Measurements from ENCODE around the gene TPSD1.
"Not testable (repeated sequence)": the region's sequence is repeated elsewhere in the genome, so short reads cannot be mapped to it uniquely, and the experiment has no call there.

The TPSD1 gene

DNA sequence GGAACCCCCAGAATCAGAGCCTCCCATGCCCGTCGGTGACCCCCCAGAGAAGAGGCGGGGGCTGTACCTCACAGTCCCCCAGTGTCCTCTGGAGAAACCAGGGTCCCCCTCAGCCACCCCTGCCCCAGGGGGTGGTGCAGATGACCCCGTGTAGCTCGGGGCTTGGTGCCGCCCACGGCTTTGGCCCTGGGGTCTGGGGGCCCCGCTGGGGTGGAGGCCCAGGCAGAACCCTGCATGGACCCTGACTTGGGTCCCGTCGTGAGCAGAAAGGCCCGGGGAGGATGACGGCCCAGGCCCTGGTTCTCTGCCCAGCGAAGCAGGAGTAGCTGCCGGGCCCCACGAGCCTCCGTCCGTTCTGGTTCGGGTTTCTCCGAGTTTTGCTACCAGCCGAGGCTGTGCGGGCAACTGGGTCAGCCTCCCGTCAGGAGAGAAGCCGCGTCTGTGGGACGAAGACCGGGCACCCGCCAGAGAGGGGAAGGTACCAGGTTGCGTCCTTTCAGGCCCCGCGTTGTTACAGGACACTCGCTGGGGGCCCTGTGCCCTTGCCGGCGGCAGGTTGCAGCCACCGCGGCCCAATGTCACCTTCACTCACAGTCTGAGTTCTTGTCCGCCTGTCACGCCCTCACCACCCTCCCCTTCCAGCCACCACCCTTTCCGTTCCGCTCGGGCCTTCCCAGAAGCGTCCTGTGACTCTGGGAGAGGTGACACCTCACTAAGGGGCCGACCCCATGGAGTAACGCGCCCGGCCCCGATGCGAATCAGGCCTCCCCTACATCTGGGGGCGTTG, 34.8 kb upstream of the TPSD1 start:
- DNase-seq (ENCODE audit: low read depth in 2 of 2), result no peak

DNA sequence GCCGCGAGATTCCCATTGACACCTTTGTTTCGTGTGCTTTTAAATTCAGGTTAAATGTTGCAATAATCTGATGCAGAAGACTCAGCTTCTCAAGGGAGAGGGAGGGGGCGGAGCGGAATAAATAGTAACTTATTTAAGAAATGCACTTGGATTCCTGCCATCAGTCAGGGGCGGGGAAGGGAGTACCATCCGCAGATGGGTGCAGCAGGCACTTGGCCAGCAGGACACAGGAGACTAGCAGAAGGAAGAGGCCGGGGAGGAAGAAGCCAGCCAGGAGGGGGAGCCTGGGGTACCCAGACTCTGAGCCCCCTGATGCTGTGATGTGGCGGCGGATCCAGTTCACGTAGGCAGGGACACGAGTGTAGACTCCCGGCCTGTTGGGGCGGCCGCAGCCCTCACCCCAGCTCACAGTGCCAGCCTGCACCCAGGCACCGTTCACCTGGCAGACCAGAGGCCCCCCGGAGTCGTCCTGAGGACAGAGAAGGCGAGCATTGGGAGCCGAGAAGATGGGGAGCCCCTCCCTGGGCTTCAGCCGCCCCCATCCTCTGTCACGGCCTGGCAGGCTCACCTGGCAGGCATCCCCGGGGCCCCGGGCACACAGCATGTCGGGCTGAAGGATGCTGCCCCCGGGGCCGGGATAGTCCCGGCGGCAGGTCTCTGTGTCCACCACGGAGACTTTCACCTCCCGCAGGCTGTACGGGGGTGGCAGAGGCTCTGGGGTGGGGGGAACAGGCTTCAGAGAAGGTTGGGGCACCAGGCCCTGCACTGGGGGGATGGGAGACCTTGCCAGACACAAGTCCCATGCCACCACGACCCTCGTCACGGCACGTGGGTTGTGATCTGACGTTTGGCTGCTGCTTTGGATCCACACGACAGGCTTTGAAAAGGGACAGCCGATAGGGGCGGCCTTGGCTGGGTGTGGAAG, 34.0 kb upstream of the TPSD1 start:
- no peak for DNase-seq (ENCODE audit: low read depth in 2 of 2)

DNA sequence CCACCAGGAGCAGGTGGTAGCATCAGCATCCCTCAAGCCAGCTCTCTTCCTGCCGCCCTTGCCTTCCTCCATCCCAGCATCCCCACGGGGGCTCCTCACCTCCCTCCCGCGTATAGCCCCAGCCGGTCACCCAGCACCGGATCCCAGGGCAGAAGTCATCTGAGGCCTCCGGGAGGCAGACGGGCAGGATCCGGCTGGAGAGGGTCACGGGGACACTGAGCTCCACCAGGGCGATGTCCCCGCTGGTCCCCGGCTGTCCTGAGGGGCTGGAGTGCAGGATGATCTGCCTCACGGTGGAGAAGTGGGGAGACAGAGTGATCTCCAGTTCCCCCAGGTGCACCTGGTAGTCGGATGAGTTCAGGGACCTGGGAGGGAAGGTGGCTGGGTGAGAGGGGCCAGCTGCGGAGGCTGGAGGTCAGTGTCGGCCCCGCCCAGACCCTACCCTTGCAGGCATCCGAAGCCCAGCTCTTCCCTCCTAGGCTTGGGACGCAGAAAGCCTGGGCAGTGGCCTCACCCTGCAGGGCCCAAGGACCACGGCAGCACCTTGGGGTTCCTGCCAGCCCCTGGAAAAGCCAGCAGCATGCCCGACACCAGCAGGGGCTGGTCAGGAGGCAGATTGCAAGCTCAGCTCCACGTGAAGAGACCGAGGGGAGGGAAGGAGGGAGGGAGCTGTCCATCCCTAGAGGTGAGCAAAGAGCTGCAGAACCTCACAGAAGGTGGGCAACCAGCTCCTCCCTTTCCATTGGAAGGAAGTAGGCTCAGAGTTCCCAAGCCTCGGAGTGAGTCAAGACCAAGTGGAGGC, 33.1 kb upstream of the TPSD1 start:
- no peak for DNase-seq (ENCODE audit: low read depth in 2 of 2)

DNA sequence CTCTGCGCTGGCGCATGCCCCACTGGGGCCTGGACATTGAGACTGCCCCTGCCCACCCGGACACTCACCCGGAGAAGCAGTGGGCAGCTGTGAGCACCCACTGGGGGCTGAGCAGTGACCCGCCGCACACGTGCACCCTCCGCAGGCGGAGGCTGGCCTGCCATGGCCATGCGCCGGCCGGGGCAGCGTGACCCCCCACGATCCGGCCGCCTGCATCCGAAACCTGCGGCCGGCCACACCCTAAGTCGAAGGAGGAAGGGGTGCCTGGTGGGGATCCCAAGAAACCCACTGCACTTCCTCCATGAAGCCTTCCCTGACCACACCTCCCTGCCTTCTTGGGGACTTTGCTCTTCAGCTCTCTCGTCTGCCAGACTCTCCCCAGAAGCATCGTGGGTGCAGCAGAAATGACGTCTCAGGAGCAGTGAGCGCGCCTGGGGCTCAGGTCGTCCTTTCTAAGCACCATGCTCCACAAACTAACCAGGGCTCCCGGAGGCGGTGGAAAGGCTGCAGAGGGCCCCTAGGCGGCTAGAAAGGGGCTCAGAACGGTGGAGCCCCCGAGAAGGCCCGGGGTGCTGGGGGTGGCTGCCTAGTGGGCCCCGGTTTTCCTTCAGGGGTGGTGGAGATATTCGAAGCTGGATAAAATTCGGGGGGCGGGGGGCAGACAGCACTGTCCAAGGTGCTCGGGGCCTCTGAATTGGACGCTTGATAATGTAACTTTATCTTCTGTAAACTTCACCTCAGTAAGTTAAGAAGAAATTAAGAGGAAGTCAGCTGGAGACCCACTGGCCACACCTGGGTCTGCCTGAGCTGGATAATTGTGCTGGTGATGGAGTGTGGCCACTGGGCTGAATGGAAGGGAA, 32.3 kb upstream of the TPSD1 start:
- no peak for DNase-seq (ENCODE audit: low read depth in 2 of 2)

DNA sequence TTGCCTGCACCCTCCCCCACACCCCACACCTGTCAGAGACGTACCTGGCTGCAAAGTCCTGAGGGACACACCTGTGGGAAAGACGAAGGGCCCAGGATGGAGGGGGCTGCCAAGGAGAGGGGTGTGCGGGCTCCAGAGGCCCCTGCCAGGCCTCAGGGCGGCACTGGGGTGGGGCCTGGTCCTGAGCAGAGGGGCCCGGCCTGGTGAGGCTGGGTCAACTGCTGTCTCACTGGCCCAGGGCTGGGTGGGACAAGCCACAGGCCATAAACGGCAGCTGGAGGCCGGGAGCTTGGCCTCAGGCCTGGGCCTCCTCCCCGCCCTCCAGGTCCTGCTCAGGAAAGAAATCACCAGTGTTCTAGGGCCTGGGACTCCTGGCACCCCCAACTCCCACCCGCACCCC, 31.3 kb upstream of the TPSD1 start:
- no peak for DNase-seq (ENCODE audit: low read depth in 2 of 2)

DNA sequence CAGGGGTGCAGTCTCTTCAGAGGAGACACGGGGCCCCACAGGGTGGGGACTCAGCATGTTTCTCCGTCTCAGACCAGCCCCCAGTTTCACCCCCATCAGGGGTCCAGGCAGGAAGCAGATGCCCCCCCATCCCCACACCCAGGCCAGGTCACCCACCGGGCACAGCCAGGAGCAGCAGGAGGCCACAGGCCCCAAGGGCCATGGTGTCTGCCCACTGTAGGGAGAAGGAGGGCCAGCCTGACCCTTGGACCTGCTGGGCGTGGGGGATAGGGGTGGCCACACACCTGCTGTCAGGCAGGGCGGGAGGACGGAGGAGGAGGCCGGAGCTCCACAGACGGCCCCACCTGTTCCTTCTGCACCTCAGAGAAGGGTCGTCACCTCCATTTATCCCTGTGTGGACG, 30.8 kb upstream of the TPSD1 start, which contains the start of gene TPSG1:
Gene TPSG1 (minus strand): TSS at position 218 of the 401 bp plus-strand sequence. CDS start 16 bp downstream, at position 202.
- DNase-seq (ENCODE audit: low read depth in 2 of 2), result no peak

DNA sequence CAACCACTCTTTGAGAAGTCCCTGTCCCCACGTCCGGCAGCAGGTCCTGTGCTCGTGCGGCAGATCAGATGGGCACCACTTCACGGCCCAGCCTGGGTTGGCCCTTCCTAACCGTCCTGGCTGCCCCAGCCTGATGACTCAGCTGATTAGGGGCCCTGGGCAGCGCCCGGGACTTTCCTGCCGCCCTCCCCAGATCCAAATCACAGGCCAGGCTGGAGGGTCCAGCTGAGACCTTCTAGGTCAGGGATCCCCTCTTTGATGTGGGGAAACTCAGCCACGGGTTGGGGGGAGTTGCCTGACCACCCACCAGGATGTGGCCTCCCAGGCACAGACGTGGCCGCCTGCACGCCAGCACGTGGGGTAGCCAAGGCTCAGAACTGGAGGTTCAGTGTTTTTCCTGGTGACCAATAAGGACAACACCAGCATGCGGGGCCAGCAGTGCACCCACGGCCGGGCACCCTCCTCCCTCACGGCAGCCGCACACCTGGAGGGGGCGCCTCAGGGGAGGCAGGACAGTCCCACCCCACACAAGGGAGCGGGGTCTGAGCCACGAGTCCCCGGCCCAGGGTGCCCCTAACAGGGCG, 30.0 kb upstream of the TPSD1 start:
- DNase-seq (ENCODE audit: low read depth in 2 of 2), result not testable (repeated sequence)

DNA sequence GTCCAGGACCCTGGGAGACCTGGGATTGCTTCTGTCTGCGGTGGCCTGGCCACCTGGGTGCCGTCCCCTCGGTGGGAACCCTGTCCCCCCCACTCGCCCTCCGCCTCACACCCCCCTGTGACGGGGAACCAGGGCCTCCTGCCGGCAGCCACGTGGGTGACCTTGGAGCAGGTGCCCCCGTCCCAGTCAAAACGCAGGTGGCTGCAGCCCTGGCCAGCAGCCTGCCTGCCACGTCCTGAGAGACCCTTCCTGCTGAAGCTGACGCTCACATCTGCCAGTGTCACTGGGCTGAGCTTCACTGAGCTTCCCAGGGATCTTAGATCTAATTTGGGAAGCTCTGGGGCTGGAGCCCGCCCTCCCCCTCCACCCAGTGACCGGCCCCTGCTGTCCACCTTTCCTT, 29.2 kb upstream of the TPSD1 start:
- not testable (repeated sequence) for DNase-seq (ENCODE audit: low read depth in 2 of 2)

DNA sequence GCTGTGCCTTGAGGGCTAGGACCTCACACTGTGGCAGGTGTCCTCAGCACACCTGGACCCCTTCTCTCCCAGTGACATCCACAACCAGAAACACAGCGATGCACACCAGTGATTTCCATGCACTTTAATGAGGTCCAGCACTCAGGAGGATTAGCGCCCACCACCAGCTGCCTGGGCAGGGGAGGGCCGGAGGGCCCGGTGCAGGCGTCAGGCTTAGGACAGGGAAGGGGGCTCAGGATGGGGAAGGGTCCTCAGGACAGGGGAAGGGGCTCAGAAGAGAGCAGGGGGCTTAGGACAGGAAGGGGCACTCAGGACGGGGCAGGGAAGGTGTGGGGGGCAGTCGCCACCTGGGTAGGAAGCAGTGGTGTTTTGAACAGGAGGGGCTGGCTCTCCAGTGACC, 27.6 kb upstream of the TPSD1 start:
- DNase-seq (ENCODE audit: low read depth in 2 of 2), result not testable (repeated sequence)

DNA sequence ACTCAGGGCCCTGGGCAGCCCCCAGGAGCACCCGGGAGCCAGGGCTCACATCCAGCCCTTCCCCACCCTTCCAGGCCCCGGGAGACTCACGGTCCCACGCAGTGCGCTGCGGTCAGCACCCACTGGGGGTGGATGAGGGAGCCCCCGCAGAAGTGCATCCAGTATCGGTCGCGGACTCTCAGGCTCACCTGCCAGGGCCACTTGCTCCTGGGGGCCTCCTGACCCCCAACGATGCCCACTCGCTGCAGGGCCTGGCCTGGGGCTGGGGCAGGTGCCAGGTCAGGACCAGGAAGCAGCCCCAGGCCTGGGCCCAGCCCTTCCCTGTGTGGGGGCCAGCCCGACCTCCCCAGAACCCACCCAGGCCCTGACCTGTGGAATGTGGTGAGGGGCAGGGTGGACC, 26.4 kb upstream of the TPSD1 start:
- DNase-seq (ENCODE audit: low read depth in 2 of 2), result not testable (repeated sequence)

DNA sequence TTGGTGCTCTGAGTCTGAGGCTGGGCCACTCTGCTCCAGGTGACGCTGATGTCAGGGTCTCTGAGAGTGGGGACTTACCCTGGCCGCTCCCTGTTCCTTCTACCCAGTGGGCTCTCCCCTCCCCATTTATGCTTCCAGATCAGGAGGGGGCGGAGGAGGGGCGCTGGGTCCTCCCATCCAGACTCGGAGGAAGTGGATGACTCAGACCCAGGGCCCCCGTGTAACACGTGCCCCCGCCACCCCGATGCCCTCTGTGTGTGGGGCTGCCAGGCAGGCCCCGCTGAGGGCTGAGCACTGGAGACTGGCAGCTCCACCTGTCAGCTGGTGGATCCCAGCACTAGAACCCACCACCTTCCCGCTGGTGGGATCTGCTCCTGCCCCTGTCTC, 25.8 kb upstream of the TPSD1 start, which contains the start of gene TPSB2:
Gene TPSB2 (minus strand): TSS at position 101 of the 387 bp plus-strand sequence. CDS start 233 bp downstream, outside the sequence.
- not testable (repeated sequence) for DNase-seq (ENCODE audit: low read depth in 2 of 2)

DNA sequence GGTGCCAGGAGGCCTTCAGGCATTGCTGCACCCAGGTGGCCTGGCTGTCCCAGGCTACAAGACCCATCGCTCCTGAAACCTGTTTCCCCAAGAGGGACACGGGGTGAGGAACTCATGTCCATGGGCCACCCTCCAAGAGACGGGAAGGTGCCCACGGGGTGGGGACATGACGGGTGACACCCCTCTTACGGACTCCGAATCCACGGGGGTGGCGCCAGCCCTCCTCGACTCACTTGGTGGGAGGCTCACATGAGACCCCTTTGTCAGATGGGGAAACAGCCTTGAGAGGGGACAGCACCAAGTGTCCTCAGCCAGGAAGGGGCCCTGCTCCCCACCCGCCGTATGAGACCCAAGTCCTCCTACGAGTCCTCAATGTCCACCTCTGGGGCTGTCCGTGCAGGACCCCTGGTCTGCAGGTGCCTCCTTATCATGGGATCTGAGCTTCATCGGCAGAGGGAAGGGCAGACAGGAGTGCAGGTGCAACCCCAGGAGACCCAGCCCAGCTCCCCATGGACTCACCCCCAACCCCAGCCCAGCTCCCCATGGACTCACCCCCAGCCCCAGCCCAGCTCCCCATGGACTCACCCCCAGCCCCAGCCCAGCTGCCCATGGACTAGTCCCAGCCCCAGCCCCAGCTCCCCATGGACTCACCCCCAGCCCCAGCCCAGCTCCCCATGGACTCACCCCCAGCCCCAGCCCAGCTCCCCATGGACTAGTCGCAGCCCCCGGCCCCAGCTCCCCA, 25.2 kb upstream of the TPSD1 start:
- DNase-seq (ENCODE audit: low read depth in 2 of 2), result not testable (repeated sequence)

DNA sequence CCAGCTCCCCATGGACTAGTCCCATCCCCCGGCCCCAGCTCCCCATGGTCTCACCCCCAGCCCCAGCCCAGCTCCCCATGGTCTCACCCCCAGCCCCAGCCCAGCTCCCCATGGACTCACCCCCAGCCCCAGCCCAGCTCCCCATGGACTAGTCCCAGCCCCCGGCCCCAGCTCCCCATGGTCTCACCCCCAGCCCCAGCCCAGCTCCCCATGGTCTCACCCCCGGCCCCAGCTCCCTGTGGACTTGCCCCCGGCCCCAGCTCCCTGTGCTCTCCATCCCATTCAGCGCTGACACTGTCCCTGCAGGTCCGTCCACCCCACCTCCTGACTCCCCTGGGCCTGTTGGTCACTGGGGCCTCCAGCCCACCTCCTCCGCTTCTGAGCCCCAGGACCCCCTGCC, 24.6 kb upstream of the TPSD1 start:
- DNase-seq (ENCODE audit: low read depth in 2 of 2), result not testable (repeated sequence)

DNA sequence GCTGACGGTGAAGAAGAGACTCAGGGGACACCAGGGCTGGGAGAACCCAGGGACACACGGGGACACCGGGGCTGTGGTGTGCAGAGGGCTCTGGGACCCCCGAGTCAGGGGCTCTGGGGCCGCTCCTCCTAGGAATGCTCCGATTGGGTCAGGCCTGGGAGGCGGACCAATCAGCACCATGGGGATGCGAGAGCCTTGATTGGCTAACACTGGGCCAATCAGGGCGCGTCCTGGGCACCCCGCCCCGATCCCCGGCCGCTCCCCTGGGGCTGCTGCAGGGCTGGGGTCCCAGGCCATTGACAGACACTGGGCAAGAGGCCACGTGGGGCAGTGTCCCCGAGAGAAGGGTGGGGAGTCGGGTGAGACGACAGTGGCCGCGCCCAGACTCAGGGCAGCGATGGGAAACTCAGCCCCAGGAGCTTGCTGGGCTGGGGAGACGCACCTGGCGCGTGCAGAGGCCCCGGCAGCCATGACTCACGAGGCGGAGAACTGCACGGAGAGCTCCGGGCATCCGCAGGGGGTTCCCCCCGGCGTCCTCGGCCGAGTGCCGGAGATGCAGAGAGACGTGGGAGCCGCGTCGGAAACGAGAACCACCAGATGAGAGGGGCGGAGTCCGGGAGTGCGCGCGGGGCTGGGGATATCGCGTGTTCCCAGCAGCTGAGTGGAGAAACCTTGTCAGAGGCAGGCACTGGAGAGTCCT, 23.7 kb upstream of the TPSD1 start:
- DNase-seq (ENCODE audit: low read depth in 2 of 2), result not testable (repeated sequence)

DNA sequence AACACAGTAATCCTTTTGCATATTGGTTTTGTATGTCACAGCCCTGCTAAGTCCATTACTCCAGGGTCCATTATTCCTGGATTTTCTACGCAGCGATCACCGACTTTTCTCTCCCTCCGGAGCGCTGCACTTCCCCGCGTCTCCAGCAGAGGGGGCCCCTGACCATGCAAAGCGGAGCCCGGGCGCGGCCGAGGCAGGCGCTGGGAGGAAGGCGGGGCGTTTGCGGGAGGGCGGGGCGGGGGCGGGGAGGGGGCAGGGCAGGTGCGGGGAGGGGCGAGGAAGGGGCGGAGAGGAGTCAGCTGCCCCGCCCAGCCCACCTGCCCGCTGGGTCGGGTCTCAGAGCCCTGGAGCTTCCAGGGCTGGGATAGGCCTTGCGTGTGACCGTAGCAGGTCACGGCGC, 19.2 kb upstream of the TPSD1 start:
- DNase-seq (ENCODE audit: low read depth in 2 of 2), result not testable (repeated sequence)

DNA sequence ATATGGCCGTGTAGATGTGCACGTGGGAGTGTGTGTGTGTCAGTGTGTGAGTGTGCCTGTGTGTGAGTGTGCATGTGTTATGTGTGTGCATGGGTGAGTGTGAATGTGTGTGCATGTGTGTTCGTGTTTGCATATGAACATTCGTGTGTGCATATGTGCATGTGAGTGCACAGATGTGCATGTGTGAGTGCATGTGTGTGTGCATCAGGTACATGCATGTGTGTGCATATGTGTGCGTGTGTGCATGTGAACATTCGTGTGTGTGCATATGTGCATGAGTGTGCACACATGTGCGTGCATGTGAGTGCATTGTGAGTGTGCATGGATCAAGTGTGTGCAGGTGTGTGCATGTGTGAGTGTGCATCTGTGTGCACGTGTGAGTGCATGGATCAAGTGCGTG, 17.9 kb upstream of the TPSD1 start:
- DNase-seq (ENCODE audit: low read depth in 2 of 2), result no peak

DNA sequence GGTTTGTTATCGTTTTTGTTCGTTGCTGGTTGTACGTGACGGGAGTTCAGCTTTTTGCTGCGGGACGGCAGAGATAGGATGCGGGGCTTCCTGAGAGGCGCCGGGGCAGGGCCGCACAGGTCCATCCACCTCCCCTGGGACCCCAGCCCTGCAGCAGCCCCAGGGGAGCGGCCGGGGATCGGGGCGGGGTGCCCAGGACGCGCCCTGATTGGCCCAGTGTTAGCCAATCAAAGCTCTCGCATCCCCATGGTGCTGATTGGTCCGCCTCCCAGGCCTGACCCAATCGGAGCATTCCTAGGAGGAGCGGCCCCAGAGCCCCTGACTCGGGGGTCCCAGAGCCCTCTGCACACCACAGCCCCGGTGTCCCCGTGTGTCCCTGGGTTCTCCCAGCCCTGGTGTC, 17.0 kb upstream of the TPSD1 start:
- not testable (repeated sequence) for DNase-seq (ENCODE audit: low read depth in 2 of 2)

DNA sequence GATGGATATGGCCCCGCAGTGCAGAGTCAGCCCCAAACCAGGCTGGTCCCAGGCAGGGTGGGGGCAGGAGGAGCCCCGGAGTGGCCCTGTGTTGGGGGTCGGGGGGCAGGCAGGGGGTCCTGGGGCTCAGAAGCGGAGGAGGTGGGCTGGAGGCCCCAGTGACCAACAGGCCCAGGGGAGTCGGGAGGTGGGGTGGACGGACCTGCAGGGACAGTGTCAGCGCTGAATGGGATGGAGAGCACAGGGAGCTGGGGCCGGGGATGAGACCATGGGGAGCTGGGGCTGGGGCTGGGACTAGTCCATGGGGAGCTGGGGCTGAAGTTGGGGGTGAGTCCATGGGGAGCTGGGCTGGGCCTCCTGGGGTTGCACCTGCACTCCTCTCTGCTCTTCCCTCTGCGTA, 16.3 kb upstream of the TPSD1 start:
- DNase-seq (ENCODE audit: low read depth in 2 of 2), result not testable (repeated sequence)

DNA sequence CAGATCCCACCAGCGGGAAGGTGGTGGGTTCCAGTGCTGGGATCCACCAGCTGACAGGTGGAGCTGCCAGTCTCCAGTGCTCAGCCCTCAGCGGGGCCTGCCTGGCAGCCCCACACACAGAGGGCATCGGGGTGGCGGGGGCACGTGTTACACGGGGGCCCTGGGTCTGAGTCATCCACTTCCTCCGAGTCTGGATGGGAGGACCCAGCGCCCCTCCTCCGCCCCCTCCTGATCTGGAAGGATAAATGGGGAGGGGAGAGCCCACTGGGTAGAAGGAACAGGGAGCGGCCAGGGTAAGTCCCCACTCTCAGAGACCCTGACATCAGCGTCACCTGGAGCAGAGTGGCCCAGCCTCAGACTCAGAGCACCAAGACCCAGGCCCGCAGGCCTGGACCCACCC, 15.4 kb upstream of the TPSD1 start, which contains the start of gene TPSAB1:
Gene TPSAB1 (plus strand): TSS at position 270 of the 400 bp plus-strand sequence. CDS start 234 bp downstream, outside the sequence.
- DNase-seq (ENCODE audit: low read depth in 2 of 2), result not testable (repeated sequence)
